GM18520 (cell line): ENCODE data around the gene ALDOA.
"Not testable (repeated sequence)": the region's sequence is repeated elsewhere in the genome, so short reads cannot be mapped to it uniquely, and the experiment has no call there.

Experiments
- ATAC-seq: cut with Tn5 transposase; IDR thresholded peaks from one replicate; pipeline ENCODE4 v1.9.1; 2021; ENCODE audit not compliant: unreplicated experiment

The ALDOA gene

GRCh38 chr16:30114411-30114810 lies 48.9 kb downstream of the ALDOA start:
- ATAC-seq, result no peak

DNA sequence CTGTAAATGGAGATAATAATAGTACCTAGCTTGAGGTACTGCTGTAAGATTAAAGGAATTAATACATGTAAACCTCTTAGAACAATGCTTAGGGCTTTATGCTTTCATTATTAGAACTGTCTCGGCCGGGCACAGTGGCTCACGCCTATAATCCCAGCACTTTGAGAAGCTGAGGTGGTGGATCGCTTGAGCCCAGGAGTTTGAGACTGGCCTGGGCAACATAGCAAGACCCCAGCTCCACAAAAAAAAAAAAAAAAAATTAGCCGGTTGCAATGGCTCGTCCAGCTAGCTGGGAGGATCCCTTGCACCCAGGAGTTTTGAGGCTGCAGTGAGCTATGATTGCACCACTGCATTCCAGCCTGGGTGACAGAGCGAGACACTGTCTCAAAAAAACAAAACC lies 49.3 kb downstream of the ALDOA start:
- ATAC-seq, result not testable (repeated sequence)

GRCh38 chr16:30115238-30115637 lies 49.7 kb downstream of the ALDOA start:
- no peak for ATAC-seq

DNA sequence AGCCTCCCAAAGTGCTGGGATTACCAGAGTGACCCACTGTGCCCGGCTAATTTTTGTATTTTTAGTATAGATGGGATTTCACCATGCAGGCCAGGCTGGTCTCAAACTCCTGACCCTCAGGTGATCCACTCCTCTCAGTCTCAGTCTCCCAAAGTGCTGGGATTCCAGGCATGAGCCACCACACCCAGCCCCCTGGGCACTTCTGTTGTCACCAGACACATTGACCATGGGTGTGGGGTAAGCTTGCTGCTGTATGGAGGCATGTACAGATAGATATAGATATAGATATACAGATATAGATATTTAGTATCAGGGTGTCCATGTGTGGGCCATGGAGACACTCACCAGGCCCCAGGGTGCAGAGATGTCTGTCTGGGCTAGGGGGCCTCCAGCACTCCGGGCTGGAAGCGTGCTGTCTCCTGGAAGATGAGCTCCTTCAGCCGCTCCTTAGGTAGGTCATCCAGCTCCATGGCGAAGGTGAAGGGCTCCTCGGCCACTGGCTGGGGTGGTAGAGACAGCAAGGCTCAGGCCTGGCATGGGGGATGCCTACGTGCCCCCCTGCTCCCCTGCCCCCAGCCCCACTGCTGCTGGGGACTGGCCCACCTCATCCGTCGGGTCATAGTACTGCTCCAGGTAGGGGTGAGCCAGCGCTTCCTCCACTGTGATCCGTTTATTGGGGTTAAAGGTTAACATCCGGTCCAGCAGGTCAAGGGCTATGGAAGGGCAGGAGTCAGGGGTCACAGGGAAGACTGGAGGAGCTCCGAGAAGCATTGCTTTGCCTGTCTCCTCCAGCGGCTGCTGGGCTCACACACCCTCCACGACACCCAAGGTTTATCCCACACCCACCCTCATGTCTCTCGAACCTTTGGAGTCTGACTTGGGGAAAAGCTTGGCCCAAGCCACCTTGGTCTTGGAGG lies 51.0 kb downstream of the ALDOA start:
- ATAC-seq, result no peak

GRCh38 chr16:30117768-30118167 lies 52.2 kb downstream of the ALDOA start:
- ATAC-seq, result no peak

DNA sequence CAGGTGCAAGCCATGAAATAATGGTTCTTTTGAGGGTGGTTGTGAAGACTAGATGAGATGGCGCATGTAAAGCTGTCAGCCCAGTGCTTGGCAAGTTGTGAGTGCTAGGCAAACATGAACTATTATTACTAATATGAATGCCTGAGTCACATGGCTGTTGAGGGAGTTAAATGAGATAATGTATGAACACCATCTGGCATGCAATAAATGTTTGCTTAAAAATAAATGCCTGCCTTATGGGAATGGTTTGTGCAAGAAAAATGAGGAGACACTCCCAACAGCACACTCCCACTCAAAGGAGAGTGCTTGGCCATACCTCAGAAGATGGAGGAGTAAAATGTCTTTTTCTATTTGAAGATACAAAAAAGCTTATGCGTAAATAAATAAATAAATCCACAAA lies 53.9 kb downstream of the ALDOA start:
- ATAC-seq, result no peak
